ENCODE results near the gene PDZD7. TPM values are rescaled to one million over a fixed set of nuclear protein-coding genes. Genes with fewer than 3 reads are reported as not detected.

PDZD7 gene
- total and polyA plus RNA-seq, 2 donors (not counting 3 experiments of a cell fraction or from before 2014, with no cell fraction given), result 0.41 to 1.6 TPM

GRCh38 chr10:101060951-101061623 is 30.2 kb upstream of the PDZD7 start:
- Histone ChIP-seq H3K79me2 (ENCODE audit: control insufficient read depth, insufficient read depth, low read length) (no peaks in the 10 kb centered on the region), H3K9me1 (replicated peaks; ENCODE audit: control insufficient read depth, extremely low read depth, insufficient read depth, low read length) (no peaks in the 10 kb centered on the region), H3K27me3 (ENCODE audit: control insufficient read depth in 2 of 2, insufficient read depth in 2 of 2, low read length in 2 of 2) (no peaks in the 10 kb centered on the region), H2AFZ (ENCODE audit: low read depth, low read length) (peak overlapping the region; percentile 100), H3K4me1 (ENCODE audit: control insufficient read depth, extremely low read depth, insufficient read depth, low read length) (peaks cover 39% of the 10 kb centered on the region), H3K4me2 (ENCODE audit: insufficient read depth, low read length) (peak overlapping the region; percentile 97), H4K20me1 (replicated peaks; ENCODE audit: control insufficient read depth, extremely low read depth, insufficient read depth, low read length) (no peaks in the 10 kb centered on the region), H3K9ac (replicated peaks; ENCODE audit: extremely low read depth, insufficient read depth, low read length) (peak overlapping the region; percentile 100), H3K27ac (ENCODE audit: insufficient read depth, low read depth, low read length) (peak overlapping the region; percentile 99), H3K36me3 (ENCODE audit: control insufficient read depth in 2 of 2, extremely low read depth in 1 of 2, insufficient read depth in 2 of 2, low read length in 2 of 2) (no peaks in the 10 kb centered on the region), H3K9me3 (replicated peaks; ENCODE audit: control insufficient read depth, insufficient read depth, low read length) (no peaks in the 10 kb centered on the region), H3K4me3 (replicated peaks in 1 of 3; ENCODE audit: insufficient read depth in 1 of 3, low read depth in 1 of 3, low read length in 3 of 3) (peak overlapping the region; percentile 89 to 97 (median 96))
- intact Hi-C loops (cut with micrococcal nuclease), result loop anchor here (1.0 to 2.0 kb wide), 3 partner anchors 7 to 81 kb away; partner anchors contain the start of gene LZTS2
- DNase-seq (ENCODE audit: low read depth, low spot score), result peak; percentile 93
- BruUV-seq (replicated peaks), result no TSS peak
- FAIRE-seq, result no peak
- dilution Hi-C loops (cut with MboI; ENCODE audit: extremely low pct_ligation_motif_present, low sequenced_read_pairs), result no loop called here
- TF ChIP-seq EZH2 (IDR thresholded peaks at IDR 0.05; ENCODE audit: borderline replicate concordance, low read depth, low read length, severe bottlenecking) (no peak), POLR2A (IDR thresholded peaks at IDR 0.05; ENCODE audit: low read depth, low read length) (peak; percentile 44)
- ChIA-PET CTCF (interaction anchor here (0.7 to 13.1 kb wide), 11 partner anchors 11 to 81 kb away, joined by 3 to 290 read pairs (median 5); no protein-coding TSS in a partner anchor), POLR2A (interaction anchor here (0.5 to 0.9 kb wide), 4 partner anchors 10 to 81 kb away, joined by 3 read pairs; no protein-coding TSS in a partner anchor)

DNA sequence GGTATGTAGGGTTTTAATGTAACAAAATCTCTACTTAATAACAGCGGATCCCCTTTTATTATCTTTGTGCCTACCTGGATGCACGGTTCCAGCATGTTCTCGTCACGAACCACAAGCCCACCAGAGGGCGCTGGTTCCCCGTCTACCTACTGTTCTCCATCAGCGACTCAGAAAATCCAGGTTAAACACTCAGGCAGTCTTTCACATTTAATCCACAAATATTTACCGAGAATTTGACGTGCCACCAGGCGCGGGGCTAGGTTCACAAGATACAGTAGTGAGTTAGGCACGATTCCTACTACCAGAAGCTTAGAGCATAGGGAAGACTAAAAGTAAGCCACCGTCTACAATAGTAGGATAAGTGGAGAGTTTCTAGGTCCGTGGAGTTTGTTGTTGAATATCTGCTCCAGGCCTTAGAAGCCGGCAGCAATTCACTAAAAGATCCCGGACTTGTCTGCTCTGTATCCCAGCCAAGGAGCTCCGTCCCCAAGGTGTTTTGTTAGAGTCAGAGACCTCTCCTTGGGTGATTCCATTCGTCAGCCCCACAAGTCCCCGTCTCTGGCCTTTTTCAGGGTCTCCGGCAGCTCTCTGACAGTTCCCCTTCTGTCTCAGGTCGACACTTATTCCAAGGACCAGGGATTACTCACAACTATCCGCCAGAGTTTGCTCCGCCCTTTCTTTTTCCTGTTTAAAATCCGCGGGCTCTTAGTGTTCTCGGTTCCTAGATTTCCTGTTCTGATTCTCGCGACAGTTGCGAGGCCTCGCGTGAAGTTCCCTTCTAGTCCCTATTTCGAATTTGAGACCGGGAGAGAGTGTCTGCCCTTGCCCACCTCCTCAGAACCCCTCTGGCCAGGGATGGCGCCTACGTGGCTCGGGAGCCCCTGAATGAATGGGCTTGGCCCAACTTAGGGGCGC is 29.4 kb upstream of the PDZD7 start:
- ChIA-PET POLR2A (interaction anchor here (0.9 kb wide), 2 partner anchors 9 to 82 kb away, joined by 3 read pairs; no protein-coding TSS in a partner anchor), CTCF (interaction anchor here (0.7 to 13.1 kb wide), 11 partner anchors 9 to 82 kb away, joined by 3 to 290 read pairs (median 4); no protein-coding TSS in a partner anchor)
- Histone ChIP-seq H3K4me3 (replicated peaks in 1 of 3; ENCODE audit: insufficient read depth in 1 of 3, low read depth in 1 of 3, low read length in 3 of 3) (peak overlapping the region; percentile 89 to 97 (median 96)), H3K27ac (ENCODE audit: insufficient read depth, low read depth, low read length) (peak overlapping the region; percentile 99), H3K4me2 (ENCODE audit: insufficient read depth, low read length) (peak overlapping the region; percentile 97), H3K36me3 (ENCODE audit: control insufficient read depth in 2 of 2, extremely low read depth in 1 of 2, insufficient read depth in 2 of 2, low read length in 2 of 2) (no peaks in the 10 kb centered on the region), H3K4me1 (ENCODE audit: control insufficient read depth, extremely low read depth, insufficient read depth, low read length) (peaks cover 36% of the 10 kb centered on the region), H4K20me1 (replicated peaks; ENCODE audit: control insufficient read depth, extremely low read depth, insufficient read depth, low read length) (no peaks in the 10 kb centered on the region), H3K9me3 (replicated peaks; ENCODE audit: control insufficient read depth, insufficient read depth, low read length) (no peaks in the 10 kb centered on the region), H3K9me1 (replicated peaks; ENCODE audit: control insufficient read depth, extremely low read depth, insufficient read depth, low read length) (no peaks in the 10 kb centered on the region), H3K79me2 (ENCODE audit: control insufficient read depth, insufficient read depth, low read length) (no peaks in the 10 kb centered on the region), H2AFZ (ENCODE audit: low read depth, low read length) (peak overlapping the region; percentile 100), H3K9ac (replicated peaks; ENCODE audit: extremely low read depth, insufficient read depth, low read length) (peak overlapping the region; percentile 100), H3K27me3 (ENCODE audit: control insufficient read depth in 2 of 2, insufficient read depth in 2 of 2, low read length in 2 of 2) (no peaks in the 10 kb centered on the region)
- BruUV-seq (replicated peaks), result TSS peak; percentile 88
- DNase-seq (ENCODE audit: low read depth, low spot score), result peak; percentile 94
- intact Hi-C loops (cut with micrococcal nuclease) (loop anchor here (1.0 to 2.0 kb wide), 3 partner anchors 8 to 82 kb away; partner anchors contain the start of gene LZTS2), dilution Hi-C loops (cut with MboI; ENCODE audit: extremely low pct_ligation_motif_present, low sequenced_read_pairs) (no loop called here)
- FAIRE-seq, result peak; percentile 96
- TF ChIP-seq JUN (IDR thresholded peaks at IDR 0.05; ENCODE audit: borderline replicate concordance, insufficient read depth, insufficient read length, low read depth) (no peak), GATA2 (IDR thresholded peaks at IDR 0.05; ENCODE audit: insufficient read depth, insufficient read length, low read depth, low read length) (no peak), CTCF (IDR thresholded peaks at IDR 0.05; ENCODE audit: extremely low read depth in 1 of 2, insufficient read depth in 1 of 2, low read depth in 1 of 2, low read length in 2 of 2) (peak; percentile 89), EZH2 (IDR thresholded peaks at IDR 0.05; ENCODE audit: borderline replicate concordance, low read depth, low read length, severe bottlenecking) (no peak), FOS (IDR thresholded peaks at IDR 0.05; ENCODE audit: borderline replicate concordance, insufficient read depth, low read length) (no peak), POLR2AphosphoS5 (IDR thresholded peaks at IDR 0.05; ENCODE audit: insufficient read depth, low read depth, low read length) (peak; percentile 33), POLR2A (IDR thresholded peaks at IDR 0.05; ENCODE audit: low read depth, low read length) (peak; percentile 8), MYC (IDR thresholded peaks at IDR 0.05; ENCODE audit: low read depth, low read length) (no peak)
- TF ChIP-seq, protein P1, sequence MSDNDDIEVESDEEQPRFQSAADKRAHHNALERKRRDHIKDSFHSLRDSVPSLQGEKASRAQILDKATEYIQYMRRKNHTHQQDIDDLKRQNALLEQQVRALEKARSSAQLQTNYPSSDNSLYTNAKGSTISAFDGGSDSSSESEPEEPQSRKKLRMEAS (IDR thresholded peaks at IDR 0.05; ENCODE audit: insufficient read depth, insufficient read length), result no peak

All from endothelial cell of umbilical vein (primary cell).